Smooth muscle cell (in vitro differentiated cells): ENCODE results near the gene KIF16B. TPM values are rescaled to one million over a fixed set of nuclear protein-coding genes. Genes with fewer than 3 reads are reported as not detected.

Source experiments
- DNase-seq: peaks from one replicate; lab custom pipeline; 2025; ENCODE audit not compliant: unreplicated experiment; lab: John Stamatoyannopoulos, UW
- H2AFZ ChIP-seq: fragments of 200-600 bp; sonication (generic); 2 replicates; pipeline ENCODE4 v1.6.0; 2016; ENCODE audit warnings: antibody characterized with exemption, low read depth, mild to moderate bottlenecking
- H3F3A ChIP-seq: fragments of 200-600 bp; sonication (generic); 2 replicates; pipeline ENCODE4 v1.6.0; 2017; ENCODE audit warnings: antibody characterized with exemption, low read depth
- H3K27ac ChIP-seq: fragments of 200-600 bp; sonication (generic); 2 replicates; pipeline ENCODE4 v1.5.1; 2016; ENCODE audit warnings: low read depth, mild to moderate bottlenecking
- H3K27me3 ChIP-seq: fragments of 200-600 bp; sonication (generic); 2 replicates; pipeline ENCODE4 v1.6.1; 2016; ENCODE audit warnings: low read depth, mild to moderate bottlenecking
- H3K36me3 ChIP-seq: fragments of 200-600 bp; sonication (generic); 2 replicates; pipeline ENCODE4 v1.5.1; 2016; ENCODE audit warnings: low read depth
- H3K4me1 ChIP-seq: fragments of 200-600 bp; sonication (generic); 2 replicates; pipeline ENCODE4 v1.5.1; 2016; ENCODE audit warnings: low read depth
- H3K4me2 ChIP-seq: fragments of 200-600 bp; sonication (generic); 2 replicates; pipeline ENCODE4 v1.6.0; 2016; ENCODE audit warnings: mild to moderate bottlenecking
- H3K4me3 ChIP-seq: fragments of 200-600 bp; sonication (generic); 2 replicates; pipeline ENCODE4 v1.5.1; 2016; ENCODE audit warnings: mild to moderate bottlenecking
- H3K79me2 ChIP-seq: fragments of 200-600 bp; sonication (generic); 2 replicates; pipeline ENCODE4 v1.6.0; 2016; ENCODE audit warnings: low read depth, mild to moderate bottlenecking
- H3K9ac ChIP-seq: fragments of 200-600 bp; sonication (generic); 2 replicates; pipeline ENCODE4 v1.6.0; 2016; ENCODE audit warnings: low read depth
- H3K9me3 ChIP-seq: fragments of 200-600 bp; sonication (generic); replicated peaks from 2 replicates; pipeline ENCODE4 v1.5.1; 2016; ENCODE audit warnings: low read depth
- H4K20me1 ChIP-seq: fragments of 200-600 bp; sonication (generic); 2 replicates; pipeline ENCODE4 v1.6.0; 2016; ENCODE audit warnings: low read depth
- CTCF ChIP-seq: fragments of 200-600 bp; sonication (generic); IDR thresholded peaks from 2 replicates; pipeline ENCODE4 v1.5.1; 2017; ENCODE audit warnings: borderline replicate concordance, mild to moderate bottlenecking, antibody characterized with exemption; ENCODE audit not compliant: insufficient read depth, poor library complexity, severe bottlenecking
- WGBS: methylation state at CpG from one replicate; pipeline ENCODE4 v1.1.7; 2016; ENCODE audit warnings: low lambda C conversion rate; 5-methylcytosine and 5-hydroxymethylcytosine counted together
- polyA plus RNA-seq: library from polyadenylated mRNA; unstranded; fragments of >200 nt; fragmentation: Nextera tagmentation; extraction: Ambion mirVana; gene quantifications from 2 replicates; pipeline ENCODE4 v1.2.1, GENCODE V29; 2016
- total RNA-seq: library from RNA; depleted of rRNA; stranded (reverse); fragments of >200 nt; gene quantifications from 2 replicates; pipeline ENCODE4 v1.2.3, GENCODE V29; 2014

Gene KIF16B
- total and polyA plus RNA-seq, 2 experiments from 2014 or later = 3.6 to 12.9 TPM

- Histone ChIP-seq H3K79me2 (no peaks in the 10 kb centered on the region), H4K20me1 (no peaks in the 10 kb centered on the region), H3K27ac (no peak overlapping the region), H2AFZ (no peak overlapping the region), H3F3A (no peaks in the 10 kb centered on the region), H3K27me3 (no peaks in the 10 kb centered on the region), H3K36me3 (no peaks in the 10 kb centered on the region), H3K4me2 (no peak overlapping the region), H3K9me3 (no peaks in the 10 kb centered on the region), H3K4me3 (no peak overlapping the region), H3K9ac (no peak overlapping the region), H3K4me1 (no peaks in the 10 kb centered on the region)
- no peak for DNase-seq
- TF ChIP-seq CTCF = no peak
- WGBS = 88% methylated on average over 10 of the region's 11 CpGs
These were observed 222.8 kb downstream of the KIF16B start for GRCh38 chr20:16350465-16350864.

- WGBS = 79% methylated on average over 6 of the region's 6 CpGs
- Histone ChIP-seq H3K9ac (no peak overlapping the region), H3K4me3 (no peak overlapping the region), H4K20me1 (no peaks in the 10 kb centered on the region), H3F3A (no peaks in the 10 kb centered on the region), H3K9me3 (no peaks in the 10 kb centered on the region), H3K79me2 (no peaks in the 10 kb centered on the region), H2AFZ (no peak overlapping the region), H3K4me1 (no peaks in the 10 kb centered on the region), H3K36me3 (no peaks in the 10 kb centered on the region), H3K4me2 (no peak overlapping the region), H3K27me3 (no peaks in the 10 kb centered on the region), H3K27ac (no peak overlapping the region)
- TF ChIP-seq CTCF = no peak
- no peak for DNase-seq
These were observed 223.6 kb downstream of the KIF16B start for GRCh38 chr20:16349523-16350260.

- WGBS = 86% methylated on average over 7 of the region's 7 CpGs
- no peak for TF ChIP-seq CTCF
These were observed 226.3 kb downstream of the KIF16B start for GRCh38 chr20:16346956-16347355.

GRCh38 chr20:16337707-16338106 is 235.5 kb downstream of the KIF16B start:
- Histone ChIP-seq H3K79me2 (no peaks in the 10 kb centered on the region), H3K4me1 (no peaks in the 10 kb centered on the region), H3K27me3 (no peaks in the 10 kb centered on the region), H4K20me1 (no peaks in the 10 kb centered on the region), H3K9me3 (no peaks in the 10 kb centered on the region), H3K4me2 (no peak overlapping the region), H3F3A (no peaks in the 10 kb centered on the region), H3K27ac (no peak overlapping the region), H3K9ac (no peak overlapping the region), H2AFZ (no peak overlapping the region), H3K36me3 (no peaks in the 10 kb centered on the region), H3K4me3 (no peak overlapping the region)
- DNase-seq = no peak
- no peak for TF ChIP-seq CTCF
- 100% methylated on average over 1 of the region's 1 CpG for WGBS

More at GRCh38 chr20:16346956-16347355, 226.3 kb downstream of the KIF16B start:
- Histone ChIP-seq H3K4me1 (no peaks in the 10 kb centered on the region), H3K4me2 (no peak overlapping the region), H3F3A (no peaks in the 10 kb centered on the region), H3K9me3 (no peaks in the 10 kb centered on the region), H3K79me2 (no peaks in the 10 kb centered on the region), H3K9ac (no peak overlapping the region), H4K20me1 (no peaks in the 10 kb centered on the region), H3K27me3 (no peaks in the 10 kb centered on the region), H3K27ac (no peak overlapping the region), H3K36me3 (no peaks in the 10 kb centered on the region), H2AFZ (no peak overlapping the region), H3K4me3 (no peak overlapping the region)
- DNase-seq = no peak
